Mesothelial cell of epicardium (in vitro differentiated cells): ENCODE results near the gene USP12. TPM values are rescaled to one million over a fixed set of nuclear protein-coding genes. Genes with fewer than 3 reads are reported as not detected.
"Not testable (repeated sequence)": the region's sequence is repeated elsewhere in the genome, so short reads cannot be mapped to it uniquely, and the experiment has no call there.

ENCODE experiments used
- DNase-seq, 2 experiments: peaks; one replicate each; pipeline ENCODE4 v3.0.0; 2021; ENCODE audit warnings: low spot score in 2 of 2; ENCODE audit not compliant: unreplicated experiment in 2 of 2
- H3K27ac Mint-ChIP-seq: 2 replicates; pipeline ENCODE4 v1.8.0; 2021; ENCODE audit warnings: mixed read lengths
- H3K27me3 Mint-ChIP-seq: 2 replicates; pipeline ENCODE4 v1.8.0; 2021; ENCODE audit warnings: low read depth, mixed read lengths
- H3K36me3 Mint-ChIP-seq: 2 replicates; pipeline ENCODE4 v1.8.0; 2021; ENCODE audit warnings: mixed read lengths
- H3K4me1 Mint-ChIP-seq: 2 replicates; pipeline ENCODE4 v1.8.0; 2021; ENCODE audit warnings: mixed read lengths
- H3K4me3 Mint-ChIP-seq: 2 replicates; pipeline ENCODE4 v1.8.0; 2021; ENCODE audit warnings: mild to moderate bottlenecking, moderate library complexity, mixed read lengths
- H3K9me3 Mint-ChIP-seq: 2 replicates; pipeline ENCODE4 v1.8.0; 2021; ENCODE audit warnings: mixed read lengths
- CTCF ChIP-seq: fragments of 200-600 bp; sonication (generic); IDR thresholded peaks from one replicate; pipeline ENCODE4 v1.5.0; 2021; ENCODE audit warnings: antibody characterized with exemption; ENCODE audit not compliant: unreplicated experiment
- total RNA-seq: library from RNA; stranded (reverse); gene quantifications from 3 replicates; pipeline ENCODE4 v1.2.1, GENCODE V29; 2021

USP12 gene
- total RNA-seq, 1 donor from 2014 or later: 22.3 TPM

DNA sequence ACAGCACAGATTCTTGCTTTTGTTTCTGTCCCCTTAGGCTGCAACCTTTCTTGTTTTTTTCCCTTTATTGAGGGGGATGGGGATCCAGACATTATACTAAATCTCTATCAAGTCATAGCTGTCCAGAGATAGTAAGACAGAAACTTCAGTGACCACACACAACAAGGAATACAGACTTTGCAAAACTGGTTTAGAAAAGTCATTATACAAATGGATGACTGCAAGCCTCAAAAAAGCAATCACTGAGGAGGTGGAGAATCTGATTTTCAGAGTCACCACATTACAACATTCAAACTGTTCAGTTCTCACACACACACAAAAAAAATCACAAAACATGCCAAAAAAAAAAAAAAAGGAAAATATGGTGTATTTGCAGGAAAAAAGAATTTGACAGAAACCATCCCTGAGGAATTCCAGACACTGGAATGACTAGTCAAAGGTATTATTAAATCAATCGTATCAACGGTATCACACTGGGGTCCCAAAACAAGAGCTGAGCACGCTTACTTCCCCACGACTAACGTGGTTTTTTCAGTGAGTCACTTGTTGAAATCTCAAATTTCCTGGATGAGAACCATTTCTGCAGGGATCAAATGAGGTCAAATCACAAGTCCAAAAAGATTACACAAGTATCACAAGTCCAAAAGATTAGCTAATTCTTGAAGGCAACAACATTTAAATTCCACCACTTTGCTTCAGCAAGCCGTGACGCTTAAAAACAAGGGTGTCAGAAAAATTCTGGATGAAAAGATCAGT, 41.2 kb downstream of the USP12 start:
- no peaks in the 10 kb centered on the region for H3K27me3 Mint-ChIP-seq
- H3K4me1 Mint-ChIP-seq: peaks cover 15% of the 10 kb centered on the region
- no peak for DNase-seq
- no peak overlapping the region for H3K4me3 Mint-ChIP-seq
- no peak for TF ChIP-seq CTCF
- peaks cover 29% of the 10 kb centered on the region for H3K36me3 Mint-ChIP-seq
- H3K9me3 Mint-ChIP-seq: peaks cover 14% of the 10 kb centered on the region
- no peak overlapping the region for H3K27ac Mint-ChIP-seq

- peaks cover 26% of the 10 kb centered on the region for H3K9me3 Mint-ChIP-seq
- no peak overlapping the region for H3K4me3 Mint-ChIP-seq
- H3K27ac Mint-ChIP-seq: no peak overlapping the region
- H3K4me1 Mint-ChIP-seq: peaks cover 15% of the 10 kb centered on the region
- no peaks in the 10 kb centered on the region for H3K27me3 Mint-ChIP-seq
- no peak for DNase-seq
- H3K36me3 Mint-ChIP-seq: peaks cover 38% of the 10 kb centered on the region
- no peak for TF ChIP-seq CTCF
Observed at GRCh38 chr13:27128825-27129627, 42.6 kb downstream of the USP12 start.

- no peak overlapping the region for H3K4me3 Mint-ChIP-seq
- peaks cover 45% of the 10 kb centered on the region for H3K36me3 Mint-ChIP-seq
- H3K9me3 Mint-ChIP-seq: peaks cover 40% of the 10 kb centered on the region
- DNase-seq: no peak
- H3K27ac Mint-ChIP-seq: no peak overlapping the region
- no peaks in the 10 kb centered on the region for H3K27me3 Mint-ChIP-seq
- H3K4me1 Mint-ChIP-seq: peaks cover 15% of the 10 kb centered on the region
- TF ChIP-seq CTCF: no peak
Observed at GRCh38 chr13:27126859-27127258, 44.8 kb downstream of the USP12 start.

DNA sequence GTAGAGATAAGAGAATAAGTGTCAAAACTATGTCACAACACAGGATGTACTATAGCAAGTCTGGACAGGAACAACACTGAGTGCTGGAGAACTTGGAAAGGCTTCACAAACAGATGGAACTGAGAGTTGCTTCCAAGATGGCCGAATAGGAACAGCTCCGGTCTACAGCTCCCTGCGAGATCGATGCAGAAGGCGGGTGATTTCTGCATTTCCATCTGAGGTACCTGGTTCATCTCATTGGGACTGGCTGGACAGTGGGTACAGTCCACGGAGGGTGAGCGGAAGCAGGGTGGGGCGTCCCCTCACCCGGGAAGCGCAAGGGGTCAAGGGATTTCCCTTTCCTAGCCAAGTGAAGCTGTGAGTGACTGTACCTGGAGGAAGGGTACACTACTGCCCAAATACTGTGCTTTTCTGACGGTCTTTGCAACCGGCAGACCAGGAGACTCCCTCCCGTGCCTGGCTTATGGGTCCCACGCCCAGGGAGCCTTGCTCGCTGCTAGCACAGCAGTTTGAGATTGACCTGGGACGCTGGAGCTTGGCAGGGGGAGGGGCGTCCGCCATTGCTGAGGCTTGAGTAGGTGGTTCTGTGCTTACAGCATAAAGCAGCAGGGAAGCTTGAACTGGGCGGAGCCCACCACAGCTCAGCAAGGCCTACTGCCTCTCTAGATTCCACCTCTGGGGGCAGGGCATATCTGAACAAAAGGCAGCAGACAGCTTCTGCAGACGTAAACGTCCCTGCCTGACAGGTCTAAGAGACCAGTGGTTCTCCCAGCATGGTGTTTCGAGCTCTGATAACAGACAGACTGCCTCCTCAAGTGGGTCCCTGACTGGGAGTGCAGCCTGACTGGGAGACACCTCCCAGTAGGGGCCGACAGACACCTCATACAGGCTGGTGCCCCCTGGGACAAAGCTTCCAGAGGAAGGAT, 46.0 kb downstream of the USP12 start:
- no peak for DNase-seq
- no peak overlapping the region for H3K27ac Mint-ChIP-seq
- H3K4me3 Mint-ChIP-seq: no peak overlapping the region
- peaks cover 37% of the 10 kb centered on the region for H3K9me3 Mint-ChIP-seq
- TF ChIP-seq CTCF: no peak
- peaks cover 15% of the 10 kb centered on the region for H3K4me1 Mint-ChIP-seq
- H3K27me3 Mint-ChIP-seq: no peaks in the 10 kb centered on the region
- peaks cover 38% of the 10 kb centered on the region for H3K36me3 Mint-ChIP-seq

- Mint-ChIP-seq H3K4me3 (no peak overlapping the region), H3K27me3 (no peaks in the 10 kb centered on the region), H3K9me3 (peaks cover 27% of the 10 kb centered on the region), H3K36me3 (peaks cover 34% of the 10 kb centered on the region), H3K4me1 (peaks cover 15% of the 10 kb centered on the region), H3K27ac (no peak overlapping the region)
- no peak for TF ChIP-seq CTCF
- DNase-seq: no peak
Observed at GRCh38 chr13:27124571-27124970, 47.0 kb downstream of the USP12 start.

GRCh38 chr13:27123445-27123844, 48.2 kb downstream of the USP12 start:
- H3K4me1 Mint-ChIP-seq: peaks cover 10% of the 10 kb centered on the region
- not testable (repeated sequence) for H3K27ac Mint-ChIP-seq, H3K27me3 Mint-ChIP-seq, DNase-seq, H3K4me3 Mint-ChIP-seq
- H3K9me3 Mint-ChIP-seq: peaks cover 27% of the 10 kb centered on the region
- peaks cover 34% of the 10 kb centered on the region for H3K36me3 Mint-ChIP-seq
